ENCODE measurements around the gene TFPT. TPM values are rescaled to one million over a fixed set of nuclear protein-coding genes. Genes with fewer than 3 reads are reported as not detected.

TFPT gene
- total and polyA plus RNA-seq, 2 of the 13 experiments (the other 11 are each of a cell fraction or from before 2014, with no cell fraction given), result 8.4 to 10.7 TPM

DNA sequence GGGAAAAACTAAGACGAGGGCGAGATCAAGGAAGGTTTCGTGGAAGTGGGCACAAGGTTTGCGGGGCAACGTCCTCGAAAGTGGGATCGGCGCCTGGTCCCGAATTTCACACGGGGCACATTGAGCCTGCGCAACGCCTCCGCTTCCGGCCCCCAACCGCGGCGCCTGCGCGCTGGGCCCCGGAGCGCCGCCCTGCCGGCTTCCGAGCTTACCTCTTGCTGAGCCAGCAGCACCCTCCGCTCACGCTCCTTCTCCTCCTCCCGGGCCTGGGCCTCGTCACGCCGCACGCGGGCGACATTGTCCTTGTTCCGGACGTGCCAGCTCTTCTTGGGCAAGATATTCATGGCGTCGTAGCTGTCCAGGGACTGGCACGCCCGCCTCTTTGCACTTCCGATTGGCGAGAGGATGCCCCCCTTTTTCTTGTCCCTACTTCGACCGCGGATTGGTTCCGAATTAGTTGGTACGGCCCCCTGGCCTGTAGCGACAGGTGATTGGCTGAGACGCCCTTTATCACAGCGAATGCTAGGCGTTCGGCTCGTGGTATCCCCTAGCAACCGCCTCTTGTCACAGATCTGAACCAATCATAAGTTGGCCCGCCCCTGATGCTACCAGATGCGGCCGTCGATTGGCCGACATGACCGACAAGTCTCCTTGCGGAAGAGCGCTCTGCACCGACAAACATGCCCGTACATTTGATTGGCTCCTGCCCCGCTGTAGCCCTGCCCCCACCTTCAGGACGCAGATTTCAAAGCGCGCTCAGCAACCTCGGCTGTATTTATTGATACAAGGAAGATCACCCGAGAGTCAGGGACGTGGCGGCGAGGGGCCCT lies 44.1 kb upstream of the TFPT start, which contains the start of gene LENG1 (continued):
- TF ChIP-seq, protein P1, sequence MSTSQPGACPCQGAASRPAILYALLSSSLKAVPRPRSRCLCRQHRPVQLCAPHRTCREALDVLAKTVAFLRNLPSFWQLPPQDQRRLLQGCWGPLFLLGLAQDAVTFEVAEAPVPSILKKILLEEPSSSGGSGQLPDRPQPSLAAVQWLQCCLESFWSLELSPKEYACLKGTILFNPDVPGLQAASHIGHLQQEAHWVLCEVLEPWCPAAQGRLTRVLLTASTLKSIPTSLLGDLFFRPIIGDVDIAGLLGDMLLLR (CRISPR knock-in tag; IDR thresholded peaks at IDR 0.05), result peak; percentile 68
- TF ChIP-seq PHF5A (CRISPR knock-in tag; IDR thresholded peaks at IDR 0.05; ENCODE audit: low read depth, unreplicated experiment) (no peak), ZNF230 (CRISPR knock-in tag; IDR thresholded peaks at IDR 0.05) (peak; percentile 80), JUN (CRISPR knock-in tag; IDR thresholded peaks at IDR 0.05) (0 out of 2 replicates have a peak, but pooled peaks have one; percentile 32), ZNF605 (CRISPR knock-in tag; IDR thresholded peaks at IDR 0.05) (peak; percentile 8; the same call in 1 of the 2 replicates), ZBTB38 (CRISPR knock-in tag; IDR thresholded peaks at IDR 0.05) (peak; percentile 35; the same call in 1 of the 2 replicates), SIX1 (CRISPR knock-in tag; IDR thresholded peaks at IDR 0.05; ENCODE audit: borderline replicate concordance) (0 out of 2 replicates have a peak, but pooled peaks have one; percentile 13), ARNTL (CRISPR knock-in tag; IDR thresholded peaks at IDR 0.05) (0 out of 2 replicates have a peak, but pooled peaks have one; percentile 37), ZNF567 (CRISPR knock-in tag; IDR thresholded peaks at IDR 0.05; ENCODE audit: borderline replicate concordance) (peak; percentile 72; the same call in 1 of the 2 replicates), MYC (CRISPR knock-in tag; IDR thresholded peaks at IDR 0.05; ENCODE audit: borderline replicate concordance) (peak; percentile 71; the same call in 1 of the 2 replicates), ZNF761 (CRISPR knock-in tag; conservative IDR thresholded peaks at IDR 0.05) (no peak), FOXK1 (CRISPR knock-in tag; IDR thresholded peaks at IDR 0.05; ENCODE audit: borderline replicate concordance, low read depth) (peak; percentile 68; the same call in 1 of the 2 replicates), ZSCAN22 (CRISPR knock-in tag; IDR thresholded peaks at IDR 0.05) (no peak), CBFB (CRISPR knock-in tag; IDR thresholded peaks at IDR 0.05) (peak; percentile 74; the same call in 1 of the 2 replicates), MIXL1 (CRISPR knock-in tag; IDR thresholded peaks at IDR 0.05) (0 out of 2 replicates have a peak, but pooled peaks have one; percentile 13), ZFP62 (CRISPR knock-in tag; IDR thresholded peaks at IDR 0.05) (no peak), ZMYM3 (CRISPR knock-in tag; IDR thresholded peaks at IDR 0.05) (no peak), ZNF598 (CRISPR knock-in tag; IDR thresholded peaks at IDR 0.05; ENCODE audit: borderline replicate concordance) (no peak)
- TF ChIP-seq, protein P2, sequence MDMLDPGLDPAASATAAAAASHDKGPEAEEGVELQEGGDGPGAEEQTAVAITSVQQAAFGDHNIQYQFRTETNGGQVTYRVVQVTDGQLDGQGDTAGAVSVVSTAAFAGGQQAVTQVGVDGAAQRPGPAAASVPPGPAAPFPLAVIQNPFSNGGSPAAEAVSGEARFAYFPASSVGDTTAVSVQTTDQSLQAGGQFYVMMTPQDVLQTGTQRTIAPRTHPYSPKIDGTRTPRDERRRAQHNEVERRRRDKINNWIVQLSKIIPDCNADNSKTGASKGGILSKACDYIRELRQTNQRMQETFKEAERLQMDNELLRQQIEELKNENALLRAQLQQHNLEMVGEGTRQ (IDR thresholded peaks at IDR 0.05; ENCODE audit: low read depth, low read length), result no peak
- TF ChIP-seq, protein P2 (CRISPR knock-in tag; IDR thresholded peaks at IDR 0.05; ENCODE audit: borderline replicate concordance), result no peak
- TF ChIP-seq, protein P3, sequence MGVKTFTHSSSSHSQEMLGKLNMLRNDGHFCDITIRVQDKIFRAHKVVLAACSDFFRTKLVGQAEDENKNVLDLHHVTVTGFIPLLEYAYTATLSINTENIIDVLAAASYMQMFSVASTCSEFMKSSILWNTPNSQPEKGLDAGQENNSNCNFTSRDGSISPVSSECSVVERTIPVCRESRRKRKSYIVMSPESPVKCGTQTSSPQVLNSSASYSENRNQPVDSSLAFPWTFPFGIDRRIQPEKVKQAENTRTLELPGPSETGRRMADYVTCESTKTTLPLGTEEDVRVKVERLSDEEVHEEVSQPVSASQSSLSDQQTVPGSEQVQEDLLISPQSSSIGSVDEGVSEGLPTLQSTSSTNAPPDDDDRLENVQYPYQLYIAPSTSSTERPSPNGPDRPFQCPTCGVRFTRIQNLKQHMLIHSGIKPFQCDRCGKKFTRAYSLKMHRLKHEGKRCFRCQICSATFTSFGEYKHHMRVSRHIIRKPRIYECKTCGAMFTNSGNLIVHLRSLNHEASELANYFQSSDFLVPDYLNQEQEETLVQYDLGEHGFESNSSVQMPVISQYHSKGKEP (CRISPR knock-in tag; IDR thresholded peaks at IDR 0.05), result no peak
- TF ChIP-seq, protein P4, sequence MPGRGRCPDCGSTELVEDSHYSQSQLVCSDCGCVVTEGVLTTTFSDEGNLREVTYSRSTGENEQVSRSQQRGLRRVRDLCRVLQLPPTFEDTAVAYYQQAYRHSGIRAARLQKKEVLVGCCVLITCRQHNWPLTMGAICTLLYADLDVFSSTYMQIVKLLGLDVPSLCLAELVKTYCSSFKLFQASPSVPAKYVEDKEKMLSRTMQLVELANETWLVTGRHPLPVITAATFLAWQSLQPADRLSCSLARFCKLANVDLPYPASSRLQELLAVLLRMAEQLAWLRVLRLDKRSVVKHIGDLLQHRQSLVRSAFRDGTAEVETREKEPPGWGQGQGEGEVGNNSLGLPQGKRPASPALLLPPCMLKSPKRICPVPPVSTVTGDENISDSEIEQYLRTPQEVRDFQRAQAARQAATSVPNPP (CRISPR knock-in tag; IDR thresholded peaks at IDR 0.05), result no peak
- TF ChIP-seq, protein P5, sequence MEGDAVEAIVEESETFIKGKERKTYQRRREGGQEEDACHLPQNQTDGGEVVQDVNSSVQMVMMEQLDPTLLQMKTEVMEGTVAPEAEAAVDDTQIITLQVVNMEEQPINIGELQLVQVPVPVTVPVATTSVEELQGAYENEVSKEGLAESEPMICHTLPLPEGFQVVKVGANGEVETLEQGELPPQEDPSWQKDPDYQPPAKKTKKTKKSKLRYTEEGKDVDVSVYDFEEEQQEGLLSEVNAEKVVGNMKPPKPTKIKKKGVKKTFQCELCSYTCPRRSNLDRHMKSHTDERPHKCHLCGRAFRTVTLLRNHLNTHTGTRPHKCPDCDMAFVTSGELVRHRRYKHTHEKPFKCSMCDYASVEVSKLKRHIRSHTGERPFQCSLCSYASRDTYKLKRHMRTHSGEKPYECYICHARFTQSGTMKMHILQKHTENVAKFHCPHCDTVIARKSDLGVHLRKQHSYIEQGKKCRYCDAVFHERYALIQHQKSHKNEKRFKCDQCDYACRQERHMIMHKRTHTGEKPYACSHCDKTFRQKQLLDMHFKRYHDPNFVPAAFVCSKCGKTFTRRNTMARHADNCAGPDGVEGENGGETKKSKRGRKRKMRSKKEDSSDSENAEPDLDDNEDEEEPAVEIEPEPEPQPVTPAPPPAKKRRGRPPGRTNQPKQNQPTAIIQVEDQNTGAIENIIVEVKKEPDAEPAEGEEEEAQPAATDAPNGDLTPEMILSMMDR (CRISPR knock-in tag; IDR thresholded peaks at IDR 0.05), result peak; percentile 68
